ENCODE results near the gene RAB4A. TPM values are rescaled to one million over a fixed set of nuclear protein-coding genes. Genes with fewer than 3 reads are reported as not detected.

The RAB4A gene
- total RNA-seq, 1 experiment from 2014 or later = 98.9 TPM

DNA sequence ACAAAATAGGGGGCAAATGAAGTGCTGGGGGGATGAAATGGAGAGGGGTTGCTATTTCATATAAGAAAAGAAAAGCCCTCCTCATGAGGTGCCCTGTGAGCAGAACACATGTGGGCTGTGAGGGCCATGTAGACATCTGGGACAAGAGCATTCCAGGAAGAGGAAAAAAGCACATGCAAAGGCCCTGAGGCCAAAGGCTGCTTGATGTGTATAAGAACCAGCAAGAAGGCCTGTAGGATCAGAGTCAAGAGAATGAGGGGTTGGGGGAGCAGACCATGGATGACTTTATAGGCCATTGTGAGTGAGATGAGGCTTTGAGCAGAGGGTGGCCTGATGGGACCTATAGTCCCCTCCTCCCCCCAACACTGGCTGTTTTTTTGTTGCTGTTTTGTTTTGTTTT is 7.7 kb upstream of the RAB4A start:
- CTCF ChIA-PET = no interaction called here
- Mint-ChIP-seq H3K4me3 (ENCODE audit: unreplicated experiment) (no peak overlapping the region), H3K27me3 (ENCODE audit: insufficient read depth, unreplicated experiment) (no peaks in the 10 kb centered on the region), H3K27ac (ENCODE audit: unreplicated experiment) (no peak overlapping the region), H3K4me1 (ENCODE audit: low read depth, unreplicated experiment) (no peaks in the 10 kb centered on the region), H3K9me3 (ENCODE audit: unreplicated experiment) (no peaks in the 10 kb centered on the region), H3K36me3 (ENCODE audit: insufficient read depth, unreplicated experiment) (no peaks in the 10 kb centered on the region)
- Histone ChIP-seq H3K4me1 (peaks cover 4% of the 10 kb centered on the region; the same call in 1 of the 2 replicates), H3K4me3 (ENCODE audit: low read depth, low read length) (no peak overlapping the region), H3K27me3 (replicated peaks; ENCODE audit: control insufficient read depth, insufficient read depth, low read length) (no peaks in the 10 kb centered on the region), H3K36me3 (ENCODE audit: control insufficient read depth, insufficient read depth, low read length) (no peaks in the 10 kb centered on the region; the same call in 1 of the 2 replicates), H3K9me3 (no peaks in the 10 kb centered on the region; the same call in 1 of the 2 replicates)
- no peak for DNase-seq
- BruUV-seq (replicated peaks) = no TSS peak
- TF ChIP-seq, protein P1, sequence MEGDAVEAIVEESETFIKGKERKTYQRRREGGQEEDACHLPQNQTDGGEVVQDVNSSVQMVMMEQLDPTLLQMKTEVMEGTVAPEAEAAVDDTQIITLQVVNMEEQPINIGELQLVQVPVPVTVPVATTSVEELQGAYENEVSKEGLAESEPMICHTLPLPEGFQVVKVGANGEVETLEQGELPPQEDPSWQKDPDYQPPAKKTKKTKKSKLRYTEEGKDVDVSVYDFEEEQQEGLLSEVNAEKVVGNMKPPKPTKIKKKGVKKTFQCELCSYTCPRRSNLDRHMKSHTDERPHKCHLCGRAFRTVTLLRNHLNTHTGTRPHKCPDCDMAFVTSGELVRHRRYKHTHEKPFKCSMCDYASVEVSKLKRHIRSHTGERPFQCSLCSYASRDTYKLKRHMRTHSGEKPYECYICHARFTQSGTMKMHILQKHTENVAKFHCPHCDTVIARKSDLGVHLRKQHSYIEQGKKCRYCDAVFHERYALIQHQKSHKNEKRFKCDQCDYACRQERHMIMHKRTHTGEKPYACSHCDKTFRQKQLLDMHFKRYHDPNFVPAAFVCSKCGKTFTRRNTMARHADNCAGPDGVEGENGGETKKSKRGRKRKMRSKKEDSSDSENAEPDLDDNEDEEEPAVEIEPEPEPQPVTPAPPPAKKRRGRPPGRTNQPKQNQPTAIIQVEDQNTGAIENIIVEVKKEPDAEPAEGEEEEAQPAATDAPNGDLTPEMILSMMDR (IDR thresholded peaks at IDR 0.05; ENCODE audit: insufficient read depth in 1 of 2, low read depth in 1 of 2, low read length in 1 of 2, severe bottlenecking in 1 of 2, unreplicated experiment in 1 of 2) = no peak
- intact Hi-C loops (cut with micrococcal nuclease; ENCODE audit: unreplicated experiment) = no loop called here
- POLR2A ChIA-PET = no interaction called here

DNA sequence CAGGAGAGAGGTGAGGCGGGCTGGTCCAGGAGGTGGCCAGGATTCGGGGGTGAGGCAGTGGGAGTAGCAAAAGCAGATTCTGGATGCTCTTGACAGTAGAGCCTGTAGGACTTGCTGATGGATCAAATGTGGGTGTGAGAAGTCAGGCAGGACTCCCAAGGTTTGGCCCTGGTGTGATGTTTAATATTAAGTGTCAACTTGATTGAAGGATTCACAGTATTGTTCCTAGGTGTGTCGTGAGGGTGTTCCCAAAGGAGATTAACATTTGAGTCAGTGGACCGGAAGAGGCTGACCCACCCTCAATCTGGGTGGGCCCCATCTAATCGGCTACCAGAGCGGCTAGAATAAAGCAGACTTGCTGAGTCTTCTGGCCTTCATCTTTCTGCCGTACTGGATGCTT is 6.8 kb upstream of the RAB4A start:
- BruUV-seq (replicated peaks) = no TSS peak
- TF ChIP-seq, protein P1 (IDR thresholded peaks at IDR 0.05; ENCODE audit: insufficient read depth in 1 of 2, low read depth in 1 of 2, low read length in 1 of 2, severe bottlenecking in 1 of 2, unreplicated experiment in 1 of 2) = no peak
- H3K27me3 ChIP-seq (replicated peaks; ENCODE audit: control insufficient read depth, insufficient read depth, low read length) = no peaks in the 10 kb centered on the region
- H3K4me3 Mint-ChIP-seq (ENCODE audit: unreplicated experiment) = no peak overlapping the region
- no peak overlapping the region for H3K27ac Mint-ChIP-seq (ENCODE audit: unreplicated experiment)
- no peak for DNase-seq
- H3K27me3 Mint-ChIP-seq (ENCODE audit: insufficient read depth, unreplicated experiment) = no peaks in the 10 kb centered on the region
- peaks cover 1% of the 10 kb centered on the region; the same call in 1 of the 2 replicates for H3K36me3 ChIP-seq (ENCODE audit: control insufficient read depth, insufficient read depth, low read length)
- ChIA-PET CTCF (no interaction called here), POLR2A (no interaction called here)
- no peak overlapping the region for H3K4me3 ChIP-seq (ENCODE audit: low read depth, low read length)
- no peaks in the 10 kb centered on the region for H3K36me3 Mint-ChIP-seq (ENCODE audit: insufficient read depth, unreplicated experiment)
- no peaks in the 10 kb centered on the region for H3K9me3 Mint-ChIP-seq (ENCODE audit: unreplicated experiment)
- H3K4me1 ChIP-seq = no peaks in the 10 kb centered on the region
- intact Hi-C loops (cut with micrococcal nuclease; ENCODE audit: unreplicated experiment) = no loop called here
- no peaks in the 10 kb centered on the region for H3K4me1 Mint-ChIP-seq (ENCODE audit: low read depth, unreplicated experiment)
- H3K9me3 ChIP-seq = no peaks in the 10 kb centered on the region; the same call in 1 of the 2 replicates

DNA sequence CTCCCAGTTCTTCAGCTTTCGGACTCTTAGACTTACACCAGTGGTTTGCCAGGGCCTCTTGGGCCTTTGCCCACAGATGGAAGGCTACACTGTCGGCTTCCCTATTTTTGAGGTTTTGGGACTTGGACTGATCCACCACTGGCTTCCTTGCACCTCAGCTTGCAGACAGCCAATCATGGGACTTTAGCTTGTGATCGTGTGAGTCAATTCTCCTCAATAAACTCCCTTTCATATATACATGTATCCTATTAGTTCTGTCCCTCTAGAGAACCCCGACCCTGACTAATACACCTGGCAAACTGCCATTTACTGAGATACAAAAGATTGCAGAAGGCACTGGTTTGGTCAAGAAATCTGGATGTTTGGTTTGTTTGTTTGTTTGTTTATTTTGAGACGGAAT is 6.4 kb upstream of the RAB4A start:
- Mint-ChIP-seq H3K4me1 (ENCODE audit: low read depth, unreplicated experiment) (no peaks in the 10 kb centered on the region), H3K27ac (ENCODE audit: unreplicated experiment) (no peak overlapping the region), H3K36me3 (ENCODE audit: insufficient read depth, unreplicated experiment) (no peaks in the 10 kb centered on the region), H3K9me3 (ENCODE audit: unreplicated experiment) (no peaks in the 10 kb centered on the region), H3K27me3 (ENCODE audit: insufficient read depth, unreplicated experiment) (no peaks in the 10 kb centered on the region), H3K4me3 (ENCODE audit: unreplicated experiment) (no peak overlapping the region)
- Histone ChIP-seq H3K4me1 (no peaks in the 10 kb centered on the region), H3K9me3 (no peaks in the 10 kb centered on the region; the same call in 1 of the 2 replicates), H3K27me3 (replicated peaks; ENCODE audit: control insufficient read depth, insufficient read depth, low read length) (no peaks in the 10 kb centered on the region), H3K4me3 (ENCODE audit: low read depth, low read length) (no peak overlapping the region), H3K36me3 (ENCODE audit: control insufficient read depth, insufficient read depth, low read length) (peaks cover 1% of the 10 kb centered on the region; the same call in 1 of the 2 replicates)
- CTCF ChIA-PET = no interaction called here
- intact Hi-C loops (cut with micrococcal nuclease; ENCODE audit: unreplicated experiment) = no loop called here
- POLR2A ChIA-PET = no interaction called here
- TF ChIP-seq, protein P1 (IDR thresholded peaks at IDR 0.05; ENCODE audit: insufficient read depth in 1 of 2, low read depth in 1 of 2, low read length in 1 of 2, severe bottlenecking in 1 of 2, unreplicated experiment in 1 of 2) = no peak
- no peak for DNase-seq
- BruUV-seq (replicated peaks) = no TSS peak
